GM12878 (cell line): Measurements from ENCODE around the gene BMP8B. TPM values are rescaled to one million over a fixed set of nuclear protein-coding genes. Genes with fewer than 3 reads are reported as not detected.
A peak's percentile ranks its signal among the peaks of the same experiment; 100 is the strongest.

Experiments
- ATAC-seq: fragments of 200-7000 bp; cut with Tn5 transposase; 3 replicates; pipeline ENCODE4 v1.9.1; 2020; ENCODE audit warnings: mild to moderate bottlenecking, moderate library complexity
- BruUV-seq: library from RNA; stranded (reverse); fragments of 400-500 nt; replicated peaks from 2 replicates; lab custom pipeline; 2021; lab: Mats Ljungman, UMichigan
- CTCF ChIA-PET: fragments of 300-600 bp; sonication (Branson Sonifier 250); formaldehyde crosslinking; extraction: SDS; loops from one replicate; lab custom pipeline; 2021; ENCODE audit warnings: inconsistent platforms; lab: Yijun Ruan, JAX
- POLR2A ChIA-PET: fragments of 350-600 bp; formaldehyde crosslinking; extraction: SDS; loops from one replicate; lab custom pipeline; 2021; ENCODE audit warnings: inconsistent platforms; lab: Charles Lee
- RAD21 ChIA-PET: fragments of 300-600 bp; sonication (Branson Sonifier 250); formaldehyde crosslinking; loops from one replicate; lab custom pipeline; 2023; ENCODE audit warnings: antibody characterized with exemption; ENCODE audit not compliant: unreplicated experiment; lab: Charles Lee
- SMC1A ChIA-PET: fragments of 300-600 bp; sonication (Branson Sonifier 250); formaldehyde crosslinking; loops from one replicate; lab custom pipeline; 2023; ENCODE audit not compliant: unreplicated experiment, uncharacterized antibody; lab: Charles Lee
- DNase-seq: peaks from one replicate; pipeline ENCODE4 v3.0.0-alpha.2; 2011; ENCODE audit warnings: low read depth, low spot score
- FAIRE-seq: peaks from 3 replicates; lab custom pipeline; 2011; peaks lifted over from hg19 to GRCh38; lab: Jason Lieb, UNC
- H2AFZ ChIP-seq: 2 replicates; pipeline ENCODE4 v1.6.0; 2011; ENCODE audit warnings: low read depth, low read length, control low read depth; ENCODE audit not compliant: control insufficient read depth
- H3K27ac ChIP-seq: 2 replicates; pipeline ENCODE4 v1.5.1; 2011; ENCODE audit warnings: control low read depth; ENCODE audit not compliant: control insufficient read depth, insufficient read depth
- H3K27me3 ChIP-seq, 2 experiments: replicated peaks in 1 of 2; 2 replicates each; pipeline versions ENCODE4 v1.6.0 to v1.6.1; 2011; ENCODE audit warnings: low read length in 1 of 2; ENCODE audit not compliant: control insufficient read depth in 2 of 2, insufficient read depth in 2 of 2
- H3K36me3 ChIP-seq, 2 experiments: 2 replicates each; pipeline ENCODE4 v1.5.1; 2011; ENCODE audit warnings: low read length in 1 of 2; ENCODE audit not compliant: control insufficient read depth in 2 of 2, insufficient read depth in 2 of 2
- H3K4me1 ChIP-seq: 2 replicates; pipeline ENCODE4 v1.6.1; 2011; ENCODE audit warnings: mild to moderate bottlenecking, low read length, moderate library complexity, mixed read lengths; ENCODE audit not compliant: control insufficient read depth, insufficient read depth
- H3K4me2 ChIP-seq: 2 replicates; pipeline ENCODE4 v1.6.0; 2011; ENCODE audit warnings: control low read depth; ENCODE audit not compliant: control insufficient read depth, insufficient read depth
- H3K4me3 ChIP-seq: fragments of 200-600 bp; sonication (generic); 2 replicates; pipeline ENCODE4 v1.5.1; 2016
- H3K79me2 ChIP-seq: 2 replicates; pipeline ENCODE4 v1.6.0; 2011; ENCODE audit warnings: low read length; ENCODE audit not compliant: control insufficient read depth, insufficient read depth
- H3K9ac ChIP-seq: 2 replicates; pipeline ENCODE4 v1.8.0; 2011; ENCODE audit warnings: low read length, control low read depth, mixed read lengths; ENCODE audit not compliant: control insufficient read depth, insufficient read depth
- H3K9me3 ChIP-seq: replicated peaks from 3 replicates; pipeline ENCODE4 v1.5.1; 2011; ENCODE audit warnings: mild to moderate bottlenecking, low read length; ENCODE audit not compliant: control insufficient read depth, insufficient read depth
- H4K20me1 ChIP-seq: 2 replicates; pipeline ENCODE4 v1.6.0; 2011; ENCODE audit not compliant: control insufficient read depth, insufficient read depth
- FOXK2 ChIP-seq: fragments of 450-650 bp; IDR thresholded peaks from 2 replicates; pipeline ENCODE4 v1.6.1; 2017; ENCODE audit warnings: mild to moderate bottlenecking, moderate library complexity
- GATAD2B ChIP-seq: fragments of 450-650 bp; conservative IDR thresholded peaks from 2 replicates; pipeline ENCODE4 v1.6.1; 2017; ENCODE audit warnings: low read depth, mild to moderate bottlenecking, moderate library complexity
- HDAC2 ChIP-seq: fragments of 200-600 bp; sonication (generic); IDR thresholded peaks from 2 replicates; pipeline ENCODE4 v1.6.1; 2017
- JUND ChIP-seq: IDR thresholded peaks from 2 replicates; pipeline ENCODE4 v1.6.1; 2012; ENCODE audit warnings: low read depth, mild to moderate bottlenecking, low read length, improper control_type of control experiment, moderate library complexity
- NFYA ChIP-seq: IDR thresholded peaks from 2 replicates; pipeline ENCODE4 v1.6.1; 2011; ENCODE audit warnings: low read depth, mild to moderate bottlenecking, low read length, improper control_type of control experiment, borderline replicate concordance
- NR2C2 ChIP-seq: IDR thresholded peaks from 2 replicates; pipeline ENCODE4 v1.6.1; 2011; ENCODE audit warnings: borderline replicate concordance, low read depth; ENCODE audit not compliant: control insufficient read depth, insufficient read length
- PAX5 ChIP-seq: IDR thresholded peaks from 2 replicates; pipeline ENCODE4 v1.6.1; 2011; ENCODE audit warnings: low read depth, low read length, borderline replicate concordance
- RBBP5 ChIP-seq: fragments of 200-600 bp; sonication (generic); conservative IDR thresholded peaks from 2 replicates; pipeline ENCODE4 v1.6.1; 2016
- RELB ChIP-seq: fragments of 450-650 bp; IDR thresholded peaks from 2 replicates; pipeline ENCODE4 v1.6.1; 2017; ENCODE audit warnings: low read depth, mild to moderate bottlenecking, moderate library complexity
- SMC3 ChIP-seq: IDR thresholded peaks from 2 replicates; pipeline ENCODE4 v1.6.1; 2011; ENCODE audit warnings: low read length, improper control_type of control experiment, borderline replicate concordance
- STAT1 ChIP-seq: fragments of 450-650 bp; conservative IDR thresholded peaks from 2 replicates; pipeline ENCODE4 v1.6.1; 2014; ENCODE audit warnings: antibody characterized with exemption, mild to moderate bottlenecking
- TAF1 ChIP-seq: IDR thresholded peaks from 2 replicates; pipeline ENCODE4 v1.6.1; 2011; ENCODE audit warnings: mild to moderate bottlenecking, low read depth, low read length, borderline replicate concordance
- YY1 ChIP-seq: IDR thresholded peaks from 2 replicates; pipeline ENCODE4 v1.6.1; 2011; ENCODE audit warnings: low read depth, mild to moderate bottlenecking, low read length
- ZNF217 ChIP-seq: fragments of 450-650 bp; IDR thresholded peaks from 2 replicates; pipeline ENCODE4 v1.6.1; 2017; ENCODE audit warnings: antibody characterized with exemption, mild to moderate bottlenecking
- ZNF622 ChIP-seq: fragments of 450-650 bp; IDR thresholded peaks from 2 replicates; pipeline ENCODE4 v1.6.1; 2017; ENCODE audit warnings: mild to moderate bottlenecking, inconsistent platforms
- WGBS: methylation state at CpG from one replicate; pipeline ENCODE4 v1.1.6; 2016; ENCODE audit warnings: low lambda C conversion rate; ENCODE audit not compliant: insufficient replicate concordance, insufficient coverage; ENCODE audit errors: missing lambda C conversion rate; 5-methylcytosine and 5-hydroxymethylcytosine counted together
- in situ Hi-C: fragments of 300-500 bp; cut with MboI; formaldehyde crosslinking; loops from 9 replicates; pipeline ENCODE4 v1.14.3; 2018; ENCODE audit warnings: mixed read lengths
- intact Hi-C: fragments of 100-400 bp; cut with micrococcal nuclease; formaldehyde crosslinking; loops from one replicate; pipeline ENCODE4 v1.14.2; 2022; ENCODE audit not compliant: unreplicated experiment
- polyA plus RNA-seq, 11 experiments: library from polyadenylated mRNA; depleted of rRNA in 4 of 11; unstranded in 6 of 11; stranded (reverse) in 5 of 11; fragments of >200 nt; fragmentation: Nextera tagmentation in 4 of 11; fragmentation: Illumina TruSeq in 1 of 11; extraction: Ambion mirVana in 4 of 11; extraction: Trizol in 1 of 11; gene quantifications; 1 replicate in 1 of 11; 2 replicates in 10 of 11; pipeline versions ENCODE4 v1.2.1 to v1.2.3, GENCODE V29; 2011 to 2016; ENCODE audit warnings: inconsistent platforms in 2 of 11, missing spikeins in 2 of 11, low read depth in 1 of 11
- total RNA-seq, 4 experiments: library from RNA; depleted of rRNA in 3 of 4; stranded (reverse); fragments of >200 nt in 3 of 4; fragmentation: Illumina TruSeq in 1 of 4; extraction: Trizol in 1 of 4; gene quantifications; 2 replicates each; pipeline versions ENCODE4 v1.2.1 to v1.2.3, GENCODE V29; 2013 to 2021
- TF ChIP-seq, protein P1 (sequence below): fragments of 450-650 bp; IDR thresholded peaks from 2 replicates; pipeline ENCODE4 v1.6.1; 2016; ENCODE audit warnings: mild to moderate bottlenecking

BMP8B gene
- total and polyA plus RNA-seq, 10 of the 15 experiments (the other 5 are each of a cell fraction or from before 2014, with no cell fraction given) = 0.09 to 1.2 (median 0.52) TPM

DNA sequence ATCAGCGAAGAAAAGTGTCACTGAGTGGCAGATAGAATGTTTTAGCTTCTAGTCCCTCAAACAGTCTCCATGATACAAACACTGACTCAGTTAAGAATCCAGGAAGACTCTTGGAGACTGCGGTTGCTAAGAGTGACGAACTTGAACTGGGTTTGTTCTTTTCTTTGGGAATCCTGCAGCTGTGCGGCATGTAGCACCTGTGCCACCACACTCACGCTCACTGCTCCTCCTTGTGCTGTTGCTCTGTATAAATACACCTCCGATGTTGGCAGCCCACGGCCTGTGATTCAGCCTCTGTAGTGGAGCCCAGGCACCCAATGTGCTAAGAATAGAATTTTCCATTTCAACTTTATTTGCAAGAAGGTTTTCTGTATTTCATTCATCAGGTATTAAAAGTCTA, 55.5 kb downstream of the BMP8B start:
- Histone ChIP-seq H3K4me2 (no peak overlapping the region), H3K4me1 (peaks cover 7% of the 10 kb centered on the region), H3K4me3 (no peak overlapping the region), H3K9ac (no peak overlapping the region), H3K27ac (no peak overlapping the region), H3K27me3 (no peaks in the 10 kb centered on the region), H2AFZ (no peak overlapping the region), H4K20me1 (no peaks in the 10 kb centered on the region), H3K36me3 (no peaks in the 10 kb centered on the region)
- RAD21 ChIA-PET = no interaction called here
- DNase-seq = no peak
- intact Hi-C loops = no loop called here
- no peak for TF ChIP-seq PAX5
- no peak for TF ChIP-seq NR2C2
- TF ChIP-seq NFYA = no peak
- TF ChIP-seq RELB = no peak
- no peak for TF ChIP-seq YY1
- TF ChIP-seq, all 136 proteins: peak for 0
- BruUV-seq = no TSS peak
- 42% methylated on average over 7 of the region's 7 CpGs for WGBS
- SMC1A ChIA-PET = interaction anchor here (1.0 to 1.3 kb wide), 2 partner anchors 9 to 10 kb away, joined by 3 to 4 read pairs; no protein-coding TSS in a partner anchor
- in situ Hi-C loops = no loop called here
- POLR2A ChIA-PET = no interaction called here
- FAIRE-seq (no peak), ATAC-seq (no peak)
- Histone ChIP-seq H3K79me2 (no peaks in the 10 kb centered on the region), H3K9me3 (no peaks in the 10 kb centered on the region)
- CTCF ChIA-PET = no interaction called here

DNA sequence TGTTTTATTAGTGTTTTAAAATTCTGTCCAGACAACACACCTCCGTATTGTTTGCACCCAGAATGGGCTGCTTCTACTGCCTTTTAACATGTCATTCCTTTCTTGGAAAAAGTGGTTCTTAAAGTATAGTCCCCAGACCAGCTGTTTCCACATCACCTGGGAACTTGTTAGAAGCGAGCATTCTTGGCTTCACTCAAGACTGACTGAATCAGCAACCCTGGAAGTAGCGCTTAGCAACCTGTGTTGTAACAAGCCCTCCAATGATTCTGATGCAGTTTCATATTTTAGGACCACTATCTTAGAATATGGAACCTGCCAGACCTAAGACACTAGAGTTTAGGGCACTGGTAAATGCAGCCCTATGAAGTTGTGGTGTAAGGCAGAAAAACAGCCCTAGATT, 55.9 kb downstream of the BMP8B start:
- TF ChIP-seq JUND (no peak), RBBP5 (no peak), TAF1 (no peak), STAT1 (no peak), ZNF622 (no peak), ZNF217 (no peak), SMC3 (no peak), FOXK2 (no peak), GATAD2B (no peak), HDAC2 (no peak)
- TF ChIP-seq, protein P1, sequence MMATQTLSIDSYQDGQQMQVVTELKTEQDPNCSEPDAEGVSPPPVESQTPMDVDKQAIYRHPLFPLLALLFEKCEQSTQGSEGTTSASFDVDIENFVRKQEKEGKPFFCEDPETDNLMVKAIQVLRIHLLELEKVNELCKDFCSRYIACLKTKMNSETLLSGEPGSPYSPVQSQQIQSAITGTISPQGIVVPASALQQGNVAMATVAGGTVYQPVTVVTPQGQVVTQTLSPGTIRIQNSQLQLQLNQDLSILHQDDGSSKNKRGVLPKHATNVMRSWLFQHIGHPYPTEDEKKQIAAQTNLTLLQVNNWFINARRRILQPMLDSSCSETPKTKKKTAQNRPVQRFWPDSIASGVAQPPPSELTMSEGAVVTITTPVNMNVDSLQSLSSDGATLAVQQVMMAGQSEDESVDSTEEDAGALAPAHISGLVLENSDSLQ = no peak
- FAIRE-seq (peak; percentile 38), DNase-seq (no peak), ATAC-seq (no peak)
- SMC1A ChIA-PET = interaction anchor here (1.0 to 1.3 kb wide), 2 partner anchors 8 to 11 kb away, joined by 3 to 4 read pairs; no protein-coding TSS in a partner anchor
- in situ Hi-C loops = no loop called here
- H3K27me3 ChIP-seq = no peaks in the 10 kb centered on the region
- intact Hi-C loops = no loop called here
- POLR2A ChIA-PET = no interaction called here
- H3K4me1 ChIP-seq = peaks cover 8% of the 10 kb centered on the region
- no peak overlapping the region for H3K27ac ChIP-seq
- no peak overlapping the region for H3K4me3 ChIP-seq
- H3K4me2 ChIP-seq = no peak overlapping the region
- H4K20me1 ChIP-seq = no peaks in the 10 kb centered on the region
- 81% methylated on average over 3 of the region's 3 CpGs for WGBS
- CTCF ChIA-PET = interaction anchor here (0.8 kb wide), 1 partner anchor 62 kb away, joined by 4 read pairs; no protein-coding TSS in a partner anchor
- no peak overlapping the region for H2AFZ ChIP-seq
- H3K36me3 ChIP-seq = no peaks in the 10 kb centered on the region
- RAD21 ChIA-PET = no interaction called here
- BruUV-seq = no TSS peak
- H3K79me2 ChIP-seq = no peaks in the 10 kb centered on the region
- no peak overlapping the region for H3K9ac ChIP-seq
- no peaks in the 10 kb centered on the region; the same call in 2 of the 3 replicates for H3K9me3 ChIP-seq
